C4-2B (cell line): ENCODE measurements around the gene CSPG4.
"Not testable (repeated sequence)": the region's sequence is repeated elsewhere in the genome, so short reads cannot be mapped to it uniquely, and the experiment has no call there.

Experiments used
- ZFX ChIP-seq: fragments of 450-650 bp; IDR thresholded peaks from 2 replicates; pipeline ENCODE4 v1.6.1; 2017
- TF ChIP-seq, protein P1 (sequence below): fragments of 450-650 bp; conservative IDR thresholded peaks from 2 replicates; pipeline ENCODE4 v1.5.1; 2017; ENCODE audit warnings: mild to moderate bottlenecking

DNA sequence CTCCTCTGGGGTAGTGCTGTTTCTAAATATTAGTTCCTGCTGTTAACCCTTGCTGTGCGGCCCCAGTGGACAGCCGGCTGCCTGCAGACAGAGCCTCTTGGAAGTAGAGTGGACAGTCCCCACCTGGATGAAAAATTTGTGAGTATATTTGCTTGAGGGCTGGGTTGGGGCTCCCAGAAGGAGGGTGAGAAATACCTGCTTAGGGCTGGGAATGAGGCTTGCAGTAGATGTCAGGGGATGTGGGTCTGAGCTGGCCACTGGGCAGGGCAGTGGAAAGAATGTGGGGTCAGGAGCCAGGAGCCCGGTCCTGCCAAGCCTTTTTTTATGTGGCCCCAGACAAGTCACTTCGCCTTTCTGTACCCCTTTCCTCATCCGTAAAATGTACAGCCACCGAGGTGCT lies 4.4 kb upstream of the CSPG4 start:
- TF ChIP-seq, protein P1, sequence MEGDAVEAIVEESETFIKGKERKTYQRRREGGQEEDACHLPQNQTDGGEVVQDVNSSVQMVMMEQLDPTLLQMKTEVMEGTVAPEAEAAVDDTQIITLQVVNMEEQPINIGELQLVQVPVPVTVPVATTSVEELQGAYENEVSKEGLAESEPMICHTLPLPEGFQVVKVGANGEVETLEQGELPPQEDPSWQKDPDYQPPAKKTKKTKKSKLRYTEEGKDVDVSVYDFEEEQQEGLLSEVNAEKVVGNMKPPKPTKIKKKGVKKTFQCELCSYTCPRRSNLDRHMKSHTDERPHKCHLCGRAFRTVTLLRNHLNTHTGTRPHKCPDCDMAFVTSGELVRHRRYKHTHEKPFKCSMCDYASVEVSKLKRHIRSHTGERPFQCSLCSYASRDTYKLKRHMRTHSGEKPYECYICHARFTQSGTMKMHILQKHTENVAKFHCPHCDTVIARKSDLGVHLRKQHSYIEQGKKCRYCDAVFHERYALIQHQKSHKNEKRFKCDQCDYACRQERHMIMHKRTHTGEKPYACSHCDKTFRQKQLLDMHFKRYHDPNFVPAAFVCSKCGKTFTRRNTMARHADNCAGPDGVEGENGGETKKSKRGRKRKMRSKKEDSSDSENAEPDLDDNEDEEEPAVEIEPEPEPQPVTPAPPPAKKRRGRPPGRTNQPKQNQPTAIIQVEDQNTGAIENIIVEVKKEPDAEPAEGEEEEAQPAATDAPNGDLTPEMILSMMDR: not testable (repeated sequence)
- not testable (repeated sequence) for TF ChIP-seq ZFX
